ENCODE measurements around the gene BABAM2. TPM values are rescaled to one million over a fixed set of nuclear protein-coding genes. Genes with fewer than 3 reads are reported as not detected.

The BABAM2 gene
- total RNA-seq, 2 donors from 2014 or later: 53.8 to 66.6 TPM

DNA sequence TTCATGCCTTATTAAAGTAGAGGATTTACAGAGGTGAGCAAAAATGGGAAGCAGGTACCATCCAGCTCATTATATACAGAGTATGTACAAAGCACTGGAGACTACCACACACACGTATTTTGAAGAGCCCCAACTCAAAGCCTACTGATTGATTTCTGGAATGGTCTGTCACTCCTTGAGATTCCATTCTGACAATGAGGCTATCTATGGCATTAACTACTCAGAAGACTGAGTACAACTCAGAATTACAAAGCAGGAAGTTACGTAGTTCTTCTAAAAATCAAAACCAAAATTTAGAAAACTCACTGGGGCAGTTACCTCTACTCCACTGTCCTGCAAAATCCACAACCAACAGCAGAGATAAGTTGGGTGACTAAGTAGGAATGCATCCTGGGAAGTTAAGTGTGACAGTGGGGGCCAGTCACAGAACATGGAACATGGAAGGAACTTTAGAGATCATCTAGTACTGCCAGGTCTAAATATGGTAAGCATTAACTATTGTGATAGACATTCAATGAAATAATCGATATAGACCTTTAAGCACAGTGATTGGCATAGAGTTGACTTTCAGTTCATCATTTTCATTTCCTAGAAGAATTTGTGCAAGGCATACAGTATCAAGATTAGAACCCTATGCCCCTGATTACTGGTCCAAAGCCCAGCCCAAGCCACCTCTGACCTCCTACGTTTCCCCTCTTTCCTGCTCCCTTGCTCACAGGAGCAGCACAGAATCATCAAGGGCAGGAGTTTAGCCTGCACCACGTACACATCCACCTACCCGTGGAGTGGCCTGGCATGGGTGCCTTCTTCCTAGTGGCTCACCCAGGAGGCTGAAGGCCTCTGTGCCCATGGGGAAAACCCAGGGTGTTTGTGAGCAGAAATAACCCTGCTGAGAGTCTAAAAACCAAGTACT lies 422.0 kb downstream of the BABAM2 start:
- Mint-ChIP-seq H3K4me3 (no peak overlapping the region), H3K27ac (peak overlapping the region; percentile 8 to 49), H3K36me3 (peaks cover 5% of the 10 kb centered on the region), H3K9me3 (peaks cover 4% of the 10 kb centered on the region), H3K4me1 (ENCODE audit: low read depth in 2 of 2) (peaks cover 5 to 7% of the 10 kb centered on the region in 2 donors), H3K27me3 (no peaks in the 10 kb centered on the region)
- DNase-seq (ENCODE audit: low spot score): no peak
- ATAC-seq: peak in 1 of 2 donors; percentile 59

DNA sequence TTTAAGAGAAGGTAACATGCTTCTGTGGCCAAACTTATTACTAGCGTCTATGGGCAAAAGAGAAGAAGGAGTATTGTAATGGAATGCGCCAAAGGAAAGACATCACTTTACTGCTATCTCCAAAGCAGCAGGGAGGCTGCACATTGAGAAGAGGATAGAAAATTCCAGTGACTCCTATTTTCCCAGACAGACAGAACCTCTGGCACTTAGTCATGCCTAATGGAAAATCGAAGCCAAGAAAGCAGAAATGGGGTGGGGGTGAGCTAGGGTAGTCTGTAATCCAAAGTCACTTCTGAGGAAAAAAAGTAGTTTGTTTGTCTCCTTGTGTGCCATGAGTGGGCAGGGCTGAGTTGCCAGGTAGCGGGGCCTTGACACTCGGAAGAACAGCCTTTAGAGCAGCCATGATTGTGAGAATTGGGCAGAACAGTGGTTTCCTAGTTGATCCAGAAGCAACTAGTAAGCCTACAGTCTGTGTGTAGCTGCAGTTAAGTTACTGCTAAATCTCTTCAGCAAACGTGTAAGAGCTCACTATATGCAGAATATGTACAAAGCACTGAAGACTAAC lies 422.8 kb downstream of the BABAM2 start:
- no peaks in the 10 kb centered on the region for H3K27me3 Mint-ChIP-seq
- H3K4me1 Mint-ChIP-seq (ENCODE audit: low read depth in 2 of 2): peaks cover 5 to 7% of the 10 kb centered on the region in 2 donors
- DNase-seq (ENCODE audit: low spot score): no peak
- ATAC-seq: no peak
- no peaks in the 10 kb centered on the region for H3K9me3 Mint-ChIP-seq
- no peak overlapping the region for H3K4me3 Mint-ChIP-seq
- no peak overlapping the region for H3K27ac Mint-ChIP-seq
- H3K36me3 Mint-ChIP-seq: no peaks in the 10 kb centered on the region

DNA sequence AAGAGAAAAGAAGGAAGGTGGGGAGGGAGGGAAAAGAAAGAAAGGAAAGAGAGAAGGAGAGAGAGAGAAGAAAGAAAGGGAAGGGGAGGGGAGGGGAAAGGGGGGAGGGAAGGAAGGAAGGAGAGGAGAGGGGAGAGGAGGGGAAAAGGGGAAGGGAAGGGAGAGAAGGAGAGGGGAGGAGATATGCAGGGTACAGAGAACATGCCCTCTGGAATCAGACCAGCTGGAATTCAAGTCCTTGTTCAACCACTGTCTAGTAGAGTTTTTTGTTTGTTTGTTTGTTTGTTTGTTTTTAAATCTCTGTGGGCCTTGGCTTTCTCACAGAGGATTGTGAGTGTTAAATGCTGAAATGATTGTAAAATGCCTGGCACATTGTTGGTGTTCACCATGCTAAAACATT lies 424.4 kb downstream of the BABAM2 start:
- Mint-ChIP-seq H3K27me3 (no peaks in the 10 kb centered on the region), H3K27ac (peak overlapping the region in 1 of 2 donors; percentile 67), H3K4me3 (no peak overlapping the region)

DNA sequence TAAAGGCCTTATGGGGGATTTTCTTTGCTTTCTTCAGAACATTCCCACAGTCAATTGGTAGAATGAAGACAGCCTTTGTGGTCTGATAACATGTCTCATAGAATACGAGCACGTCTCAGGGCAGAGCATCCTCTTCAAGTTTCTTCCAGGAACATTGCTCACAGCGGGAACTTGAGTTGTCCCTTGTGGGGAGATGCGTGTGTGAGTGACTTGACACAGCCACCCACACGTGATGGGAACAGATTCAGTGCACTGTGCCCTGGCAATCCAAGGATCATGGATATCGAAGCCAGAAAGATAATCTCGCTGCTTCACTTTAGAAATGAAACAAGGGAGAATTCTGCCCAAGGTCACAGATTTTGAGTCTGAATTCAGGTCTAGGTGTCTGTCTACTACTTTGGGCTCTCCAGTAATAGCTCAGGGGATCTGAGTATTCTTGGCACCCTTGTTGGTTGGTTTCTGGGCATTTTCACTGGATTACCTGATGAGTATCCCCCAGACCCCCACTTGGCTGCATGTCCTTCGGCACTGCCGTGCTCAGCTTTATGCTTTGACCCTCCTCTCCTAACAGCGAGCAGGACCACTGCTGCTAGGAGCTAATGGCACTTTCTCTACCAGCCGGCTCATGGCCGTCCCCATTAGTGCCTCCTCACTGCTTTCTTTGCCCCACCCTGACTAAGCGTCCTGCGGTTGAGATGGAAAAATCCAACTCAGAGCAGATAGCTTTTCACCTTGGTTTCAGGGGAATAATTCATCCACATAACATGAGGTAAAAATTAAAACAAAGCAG lies 426.2 kb downstream of the BABAM2 start:
- DNase-seq (ENCODE audit: low spot score) (no peak), ATAC-seq (no peak)
- Mint-ChIP-seq H3K9me3 (no peaks in the 10 kb centered on the region), H3K4me1 (ENCODE audit: low read depth in 2 of 2) (peaks cover 5 to 7% of the 10 kb centered on the region in 2 donors), H3K27me3 (no peaks in the 10 kb centered on the region), H3K27ac (no peak overlapping the region), H3K36me3 (no peaks in the 10 kb centered on the region), H3K4me3 (no peak overlapping the region)

More for the DNA sequence above, 424.4 kb downstream of the BABAM2 start:
- no peak for ATAC-seq
- Mint-ChIP-seq H3K4me1 (ENCODE audit: low read depth in 2 of 2) (peaks cover 5 to 7% of the 10 kb centered on the region in 2 donors), H3K9me3 (no peaks in the 10 kb centered on the region), H3K36me3 (no peaks in the 10 kb centered on the region)
- no peak for DNase-seq (ENCODE audit: low spot score)

DNA sequence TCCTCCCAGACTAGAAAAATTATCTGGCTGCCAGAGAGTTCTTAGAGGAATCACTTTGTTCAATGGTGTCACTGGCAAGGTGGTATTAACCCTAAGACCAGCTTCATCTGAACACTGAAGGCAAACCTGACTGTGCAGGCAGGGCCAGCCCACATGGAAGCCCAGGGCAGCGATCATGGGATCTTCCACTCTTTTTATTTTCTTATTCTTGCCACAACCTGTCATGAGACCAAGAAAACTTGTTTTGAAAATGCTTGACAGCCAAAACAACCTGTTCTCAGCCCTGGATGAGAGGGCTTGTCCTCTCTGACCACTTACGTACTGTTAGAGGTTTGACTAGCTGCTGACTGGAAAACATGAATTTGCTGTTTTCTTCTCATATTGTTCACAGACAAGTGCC lies 426.9 kb downstream of the BABAM2 start:
- no peak overlapping the region for H3K4me3 Mint-ChIP-seq
- no peaks in the 10 kb centered on the region for H3K9me3 Mint-ChIP-seq
- H3K27ac Mint-ChIP-seq: no peak overlapping the region
- DNase-seq (ENCODE audit: low spot score) (no peak), ATAC-seq (no peak)
- H3K4me1 Mint-ChIP-seq (ENCODE audit: low read depth in 2 of 2): peaks cover 2 to 5% of the 10 kb centered on the region in 2 donors
- H3K27me3 Mint-ChIP-seq: no peaks in the 10 kb centered on the region
- no peaks in the 10 kb centered on the region for H3K36me3 Mint-ChIP-seq

DNA sequence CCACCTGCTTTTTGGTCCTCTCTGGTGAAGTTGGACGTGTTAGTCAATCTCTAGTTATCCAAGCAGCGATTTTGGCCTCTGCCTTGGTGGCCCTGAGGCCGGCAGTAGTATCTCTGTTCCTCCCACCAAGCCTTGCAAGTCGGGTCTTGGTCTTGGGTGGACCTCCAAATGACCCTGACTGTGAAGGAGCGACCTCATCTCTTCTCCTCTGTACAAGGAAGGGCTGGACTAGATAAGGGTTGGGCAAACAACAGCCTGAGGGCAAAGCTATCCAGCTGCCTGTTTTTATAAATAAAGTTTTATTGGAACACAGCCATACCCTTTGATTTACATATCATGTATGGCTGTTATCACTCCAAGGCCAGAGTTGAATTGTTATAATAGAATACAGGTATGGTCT lies 427.5 kb downstream of the BABAM2 start:
- ATAC-seq: no peak
- Mint-ChIP-seq H3K4me3 (no peak overlapping the region), H3K27me3 (no peaks in the 10 kb centered on the region), H3K9me3 (no peaks in the 10 kb centered on the region), H3K36me3 (no peaks in the 10 kb centered on the region), H3K4me1 (ENCODE audit: low read depth in 2 of 2) (peaks cover 0 to 4% of the 10 kb centered on the region in 2 donors), H3K27ac (no peak overlapping the region)
- DNase-seq (ENCODE audit: low spot score): no peak

DNA sequence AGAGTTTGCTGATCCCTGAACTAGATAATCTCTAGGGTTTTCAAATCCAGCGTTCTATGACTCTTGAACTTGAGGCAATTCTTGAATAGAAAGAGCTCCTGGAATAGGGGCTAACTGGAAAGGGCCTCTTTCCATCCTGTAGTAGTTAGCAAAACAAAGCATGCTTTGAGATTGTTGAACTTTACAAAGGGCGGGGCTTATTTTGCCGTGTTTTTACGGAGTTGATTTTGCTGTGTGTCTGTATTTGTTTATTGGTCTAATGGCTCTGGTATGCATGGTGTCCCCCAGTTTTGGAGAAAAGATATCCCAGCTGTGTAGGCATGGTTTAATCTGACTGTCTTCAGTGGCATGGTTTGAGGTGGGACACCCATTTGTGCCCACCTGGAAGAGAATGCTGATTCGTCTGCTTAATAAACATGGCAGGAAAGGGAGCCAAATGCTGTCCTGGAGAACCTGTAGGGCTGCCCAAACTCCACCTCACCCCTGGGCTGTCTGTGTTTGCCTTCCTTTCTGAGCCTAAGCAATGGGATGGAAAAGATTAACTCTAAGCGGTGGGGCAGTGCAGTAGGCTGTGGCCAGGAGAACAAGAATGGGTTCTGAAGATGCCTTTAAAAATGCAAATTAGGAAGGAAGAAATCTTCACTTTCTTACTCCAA lies 428.1 kb downstream of the BABAM2 start:
- DNase-seq (ENCODE audit: low spot score) (no peak), ATAC-seq (no peak)
- Mint-ChIP-seq H3K27ac (no peak overlapping the region), H3K4me3 (no peak overlapping the region), H3K27me3 (no peaks in the 10 kb centered on the region), H3K4me1 (ENCODE audit: low read depth in 2 of 2) (peaks cover 0 to 4% of the 10 kb centered on the region in 2 donors), H3K9me3 (no peaks in the 10 kb centered on the region), H3K36me3 (no peaks in the 10 kb centered on the region)

DNA sequence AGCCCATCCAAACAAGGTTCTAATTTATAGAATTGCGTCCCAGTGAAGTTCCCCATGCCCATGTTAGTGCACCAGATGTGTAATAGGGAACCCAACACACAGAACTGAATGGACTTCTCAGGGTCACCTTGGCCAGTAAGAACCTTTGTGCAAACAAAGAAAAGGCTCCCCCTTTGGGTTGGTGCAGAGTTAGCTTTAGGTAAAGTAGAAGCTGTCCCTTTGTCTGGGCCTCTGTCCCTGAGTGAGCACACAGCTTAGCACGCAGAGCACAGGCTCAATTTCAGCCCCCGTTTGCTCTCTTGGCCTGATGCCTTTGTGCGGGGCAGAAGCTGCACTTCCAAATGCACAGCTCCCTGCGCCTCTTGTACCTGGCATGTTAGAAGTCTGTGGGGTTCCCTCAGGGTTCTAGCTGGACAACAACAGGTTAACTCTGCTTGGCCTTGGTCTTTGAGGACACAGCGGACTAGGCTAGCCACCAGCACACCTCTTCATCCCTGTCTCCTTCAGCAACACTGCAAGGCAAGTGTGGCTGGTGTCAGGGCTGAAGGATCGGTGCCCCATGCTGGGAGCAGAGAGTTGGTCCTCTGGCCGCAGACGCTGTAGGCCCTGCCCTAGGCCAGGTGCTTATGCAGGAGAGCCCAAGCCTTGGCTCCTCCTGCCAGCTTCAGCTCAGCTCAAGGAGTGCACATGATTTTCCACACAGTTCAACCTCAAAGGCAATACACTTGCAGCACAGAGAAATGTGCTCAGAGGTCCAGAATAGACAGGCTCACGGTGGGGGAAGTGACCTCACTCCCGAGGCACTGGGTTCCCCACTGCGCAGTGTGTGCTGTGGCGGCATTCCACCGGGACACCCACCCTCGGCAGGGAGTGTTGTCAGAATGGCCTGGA lies 428.8 kb downstream of the BABAM2 start:
- Mint-ChIP-seq H3K36me3 (no peaks in the 10 kb centered on the region), H3K4me3 (no peak overlapping the region), H3K27ac (no peak overlapping the region), H3K9me3 (no peaks in the 10 kb centered on the region), H3K27me3 (no peaks in the 10 kb centered on the region), H3K4me1 (ENCODE audit: low read depth in 2 of 2) (peaks cover 0 to 4% of the 10 kb centered on the region in 2 donors)
- DNase-seq (ENCODE audit: low spot score): no peak
- no peak for ATAC-seq

DNA sequence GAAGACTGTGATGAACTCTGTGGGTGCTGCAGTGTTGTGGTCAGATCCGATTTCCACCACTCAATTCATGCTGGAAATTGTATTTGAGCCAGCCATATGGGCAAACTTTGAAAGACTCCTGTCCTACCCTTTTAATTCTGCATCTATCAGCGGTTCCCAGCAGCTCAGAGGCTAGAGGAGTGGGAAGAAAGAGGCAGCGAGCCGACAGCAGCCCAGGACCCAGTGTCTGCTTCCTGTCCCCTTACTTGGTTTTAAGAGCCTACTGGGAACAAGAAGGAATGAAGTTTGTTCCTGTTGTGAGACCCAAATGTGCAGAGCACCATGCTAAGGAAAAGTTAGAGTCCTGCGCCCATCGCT lies 429.5 kb downstream of the BABAM2 start:
- ATAC-seq (no peak), DNase-seq (ENCODE audit: low spot score) (no peak)
- no peak overlapping the region for H3K27ac Mint-ChIP-seq
- H3K36me3 Mint-ChIP-seq: no peaks in the 10 kb centered on the region
- H3K9me3 Mint-ChIP-seq: no peaks in the 10 kb centered on the region
- H3K27me3 Mint-ChIP-seq: no peaks in the 10 kb centered on the region
- H3K4me1 Mint-ChIP-seq (ENCODE audit: low read depth in 2 of 2): no peaks in the 10 kb centered on the region
- H3K4me3 Mint-ChIP-seq: no peak overlapping the region

DNA sequence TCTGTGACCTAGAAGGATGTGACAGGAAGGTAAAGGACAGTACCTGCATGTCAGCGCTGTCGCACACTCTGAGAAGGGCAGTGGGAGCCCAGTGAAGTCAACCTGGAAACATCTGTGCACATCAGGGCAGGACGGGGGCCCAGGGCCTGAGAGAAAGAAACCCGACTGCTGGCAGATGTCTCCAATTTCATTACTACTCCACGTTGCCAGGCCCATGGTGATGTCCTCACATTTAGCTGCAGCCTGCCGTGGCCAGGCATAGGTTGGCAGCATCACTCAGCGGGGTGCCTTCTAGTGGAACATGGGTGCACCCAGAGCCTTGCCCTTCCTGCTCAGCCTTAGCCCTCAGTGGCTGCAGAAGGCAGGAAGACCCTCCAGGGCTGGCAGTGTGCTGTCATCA lies 429.8 kb downstream of the BABAM2 start:
- Mint-ChIP-seq H3K27ac (no peak overlapping the region), H3K27me3 (no peaks in the 10 kb centered on the region), H3K36me3 (no peaks in the 10 kb centered on the region), H3K4me3 (no peak overlapping the region), H3K4me1 (ENCODE audit: low read depth in 2 of 2) (no peaks in the 10 kb centered on the region), H3K9me3 (no peaks in the 10 kb centered on the region)
- ATAC-seq (no peak), DNase-seq (ENCODE audit: low spot score) (no peak)

DNA sequence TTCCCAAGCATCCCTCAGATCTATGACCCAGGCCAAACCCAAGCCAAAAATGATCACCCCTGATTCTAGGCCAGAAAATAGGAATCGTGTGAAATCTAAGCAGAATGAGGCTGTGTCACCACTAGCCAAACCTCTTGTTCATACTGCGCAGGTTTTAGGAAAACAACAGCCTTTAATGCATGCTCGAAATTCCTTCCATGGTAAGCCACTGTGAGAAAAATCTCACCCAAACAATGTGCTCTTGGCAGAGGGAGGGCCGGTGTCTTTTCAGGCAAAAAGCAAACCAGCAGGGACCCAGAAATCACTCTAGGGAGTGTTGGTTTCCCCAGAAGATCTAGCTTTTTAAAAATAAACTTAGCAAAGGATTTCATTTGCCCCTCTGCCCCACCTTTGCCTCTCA lies 430.9 kb downstream of the BABAM2 start:
- H3K27me3 Mint-ChIP-seq: no peaks in the 10 kb centered on the region
- no peak for ATAC-seq
- DNase-seq (ENCODE audit: low spot score): no peak
- no peaks in the 10 kb centered on the region for H3K9me3 Mint-ChIP-seq
- no peaks in the 10 kb centered on the region for H3K4me1 Mint-ChIP-seq (ENCODE audit: low read depth in 2 of 2)
- H3K4me3 Mint-ChIP-seq: no peak overlapping the region
- no peaks in the 10 kb centered on the region for H3K36me3 Mint-ChIP-seq
- no peak overlapping the region for H3K27ac Mint-ChIP-seq

DNA sequence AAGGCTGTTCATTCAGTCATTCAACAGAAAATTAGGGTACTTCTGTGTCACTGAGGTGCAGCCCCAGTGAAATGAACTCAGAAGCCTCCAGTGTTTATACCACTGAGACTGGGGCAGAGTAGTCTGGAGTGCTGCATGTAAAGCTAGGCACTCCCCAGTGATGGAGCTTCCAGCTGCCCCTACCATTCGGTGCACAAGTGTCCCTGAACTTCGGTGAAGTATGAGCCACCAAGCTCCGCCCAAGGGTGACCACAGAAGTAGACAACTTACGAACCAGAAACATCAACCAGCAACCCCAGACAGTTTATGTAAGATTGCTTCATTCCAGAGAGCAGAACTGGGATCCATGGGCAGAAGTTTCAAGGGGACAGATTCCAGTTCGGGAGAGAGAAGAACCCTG lies 431.5 kb downstream of the BABAM2 start:
- Mint-ChIP-seq H3K27ac (no peak overlapping the region), H3K36me3 (no peaks in the 10 kb centered on the region), H3K4me1 (ENCODE audit: low read depth in 2 of 2) (no peaks in the 10 kb centered on the region)

DNA sequence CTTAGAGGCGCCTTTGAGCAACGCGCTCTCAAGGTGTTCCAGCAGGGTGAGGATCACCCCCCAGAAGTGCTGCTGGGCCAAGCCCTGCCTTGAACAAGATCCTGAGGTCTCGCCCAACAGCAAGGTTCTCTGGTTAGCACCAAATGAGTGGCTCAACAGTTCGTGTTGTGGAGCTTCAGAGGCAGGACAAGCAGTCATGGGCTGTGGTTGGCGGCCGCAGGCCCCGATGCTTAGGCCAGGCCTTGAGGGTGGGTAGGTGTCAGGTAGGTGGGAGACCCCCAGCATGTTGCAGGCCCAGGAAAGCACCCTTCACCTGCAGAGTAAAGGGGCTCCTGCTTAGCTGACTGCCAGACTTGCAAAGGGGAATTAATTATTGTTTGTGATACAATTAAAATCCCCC lies 431.9 kb downstream of the BABAM2 start:
- Mint-ChIP-seq H3K4me3 (no peak overlapping the region), H3K4me1 (ENCODE audit: low read depth in 2 of 2) (peaks cover 1 to 2% of the 10 kb centered on the region in 2 donors), H3K36me3 (no peaks in the 10 kb centered on the region), H3K27me3 (no peaks in the 10 kb centered on the region), H3K9me3 (no peaks in the 10 kb centered on the region), H3K27ac (no peak overlapping the region)
- no peak for ATAC-seq
- no peak for DNase-seq (ENCODE audit: low spot score)

More for the DNA sequence above, 431.5 kb downstream of the BABAM2 start:
- Mint-ChIP-seq H3K27me3 (no peaks in the 10 kb centered on the region), H3K4me3 (no peak overlapping the region), H3K9me3 (no peaks in the 10 kb centered on the region)
- no peak for ATAC-seq
- DNase-seq (ENCODE audit: low spot score): no peak
